Sigmoid colon (tissue), 4 donors: ENCODE results near the gene NHP2.

Experiments
- CTCF ChIP-seq, 4 experiments: fragments of 450-650 bp in 3 of 4; fragments of 200-600 bp in 1 of 4; IDR thresholded peaks; one replicate each; pipeline ENCODE4 v1.5.1; 2016 to 2019; ENCODE audit warnings: antibody characterized with exemption in 4 of 4, mild to moderate bottlenecking in 3 of 4, moderate library complexity in 2 of 4
- EP300 ChIP-seq, 4 donors: sonication (generic); formaldehyde crosslinking; IDR thresholded peaks; one replicate each; pipeline ENCODE4 v1.6.1; 2017; ENCODE audit warnings: antibody characterized with exemption in 4 of 4
- POLR2A ChIP-seq, 2 donors: fragments of 450-650 bp; IDR thresholded peaks; one replicate each; pipeline ENCODE4 v1.6.1; 2016; ENCODE audit warnings: antibody characterized with exemption in 2 of 2, mild to moderate bottlenecking in 2 of 2, moderate library complexity in 2 of 2
- POLR2AphosphoS5 ChIP-seq, 4 donors: sonication (generic); formaldehyde crosslinking; IDR thresholded peaks; one replicate each; pipeline ENCODE4 v1.6.1; 2017; ENCODE audit warnings: antibody characterized with exemption in 4 of 4

- TF ChIP-seq CTCF (IDR thresholded peaks at IDR 0.05) (no peak), EP300 (IDR thresholded peaks at IDR 0.05) (no peak), POLR2A (IDR thresholded peaks at IDR 0.05) (no peak), POLR2AphosphoS5 (IDR thresholded peaks at IDR 0.05) (peak in 1 of 4 donors; percentile 4)
Observed at GRCh38 chr5:178121391-178122276, 32.1 kb downstream of the NHP2 start.
